GM12864 (cell line): ENCODE results near the gene FAM13C.
"Not testable (repeated sequence)": the region's sequence is repeated elsewhere in the genome, so short reads cannot be mapped to it uniquely, and the experiment has no call there.

Experiments used
- DNase-seq: peaks from one replicate; pipeline ENCODE4 v3.0.0-alpha.2; 2011; ENCODE audit warnings: low read depth
- H3K4me3 ChIP-seq: 2 replicates; pipeline ENCODE4 v1.5.1; 2011; ENCODE audit warnings: mild to moderate bottlenecking, low read depth, low read length, control low read depth
- TF ChIP-seq, protein P1 (sequence below): IDR thresholded peaks from 2 replicates; pipeline ENCODE4 v1.5.1; 2011; ENCODE audit warnings: low read depth, mild to moderate bottlenecking, moderate library complexity, low read length, control low read depth, inconsistent platforms; ENCODE audit errors: missing control alignments

The FAM13C gene

DNA sequence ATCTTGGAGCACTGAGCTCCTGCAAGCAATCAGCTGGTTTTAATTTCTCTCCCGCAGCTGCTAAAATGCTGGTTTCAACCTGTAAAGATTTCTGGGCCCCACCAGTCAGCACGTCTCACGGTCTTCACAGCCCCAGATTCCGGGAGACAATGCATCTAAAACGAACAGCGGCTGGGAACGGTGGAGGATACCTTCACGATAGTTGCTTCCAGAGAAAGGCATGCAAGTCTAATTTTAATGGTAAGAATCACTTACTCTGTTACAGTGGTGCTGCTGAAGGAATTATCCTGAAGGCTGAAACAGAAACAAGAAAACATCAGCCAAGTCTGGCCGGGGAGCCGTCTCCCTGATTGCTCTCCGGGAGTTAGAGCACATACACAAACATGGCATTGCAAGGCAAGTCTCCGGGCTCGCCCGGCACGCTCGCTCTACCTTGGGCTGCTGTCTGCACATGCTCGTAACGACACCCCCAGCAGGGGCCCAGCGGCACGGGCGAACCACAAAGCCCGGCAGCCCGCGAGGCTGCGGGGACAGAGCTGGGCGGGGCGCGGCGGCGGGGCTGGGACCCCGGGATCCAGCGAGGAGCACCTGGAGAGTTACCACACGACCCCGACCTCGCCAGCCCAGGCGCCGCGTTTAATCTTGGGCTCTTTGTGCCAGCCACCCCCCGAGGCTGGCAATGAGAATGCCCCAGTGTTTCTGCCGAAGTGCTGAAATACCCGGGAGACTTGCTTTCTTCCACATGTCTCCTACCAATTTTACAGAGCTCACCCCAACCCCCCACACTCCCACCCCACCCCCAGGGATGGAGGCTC, at the start of gene FAM13C:
Gene FAM13C (minus strand): TSS at position 406 of the 815 bp plus-strand sequence. CDS start 89 bp downstream, at position 317.
- H3K4me3 ChIP-seq = no peak within 1 kb of the TSS
- TF ChIP-seq, protein P1, sequence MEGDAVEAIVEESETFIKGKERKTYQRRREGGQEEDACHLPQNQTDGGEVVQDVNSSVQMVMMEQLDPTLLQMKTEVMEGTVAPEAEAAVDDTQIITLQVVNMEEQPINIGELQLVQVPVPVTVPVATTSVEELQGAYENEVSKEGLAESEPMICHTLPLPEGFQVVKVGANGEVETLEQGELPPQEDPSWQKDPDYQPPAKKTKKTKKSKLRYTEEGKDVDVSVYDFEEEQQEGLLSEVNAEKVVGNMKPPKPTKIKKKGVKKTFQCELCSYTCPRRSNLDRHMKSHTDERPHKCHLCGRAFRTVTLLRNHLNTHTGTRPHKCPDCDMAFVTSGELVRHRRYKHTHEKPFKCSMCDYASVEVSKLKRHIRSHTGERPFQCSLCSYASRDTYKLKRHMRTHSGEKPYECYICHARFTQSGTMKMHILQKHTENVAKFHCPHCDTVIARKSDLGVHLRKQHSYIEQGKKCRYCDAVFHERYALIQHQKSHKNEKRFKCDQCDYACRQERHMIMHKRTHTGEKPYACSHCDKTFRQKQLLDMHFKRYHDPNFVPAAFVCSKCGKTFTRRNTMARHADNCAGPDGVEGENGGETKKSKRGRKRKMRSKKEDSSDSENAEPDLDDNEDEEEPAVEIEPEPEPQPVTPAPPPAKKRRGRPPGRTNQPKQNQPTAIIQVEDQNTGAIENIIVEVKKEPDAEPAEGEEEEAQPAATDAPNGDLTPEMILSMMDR = no peak
- DNase-seq = no peak

DNA sequence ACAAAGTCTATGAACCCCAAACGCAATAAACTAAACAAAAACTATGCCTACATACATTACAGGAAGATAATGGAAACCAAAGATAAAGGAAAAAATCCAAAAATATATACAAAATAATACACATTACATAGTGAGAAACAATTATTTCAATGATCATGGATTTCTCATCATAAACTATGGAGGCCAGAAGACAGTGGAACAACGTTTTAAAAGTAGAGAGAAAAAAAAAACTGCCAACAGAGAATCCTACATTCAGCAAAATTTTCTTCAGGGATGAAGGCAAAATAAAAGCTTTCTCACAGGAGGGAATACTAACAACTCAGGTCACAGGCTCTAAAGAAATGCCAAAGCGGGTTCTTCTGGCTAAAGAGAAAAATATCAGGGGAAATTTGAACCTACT, 42.9 kb upstream of the FAM13C start:
- no peak for DNase-seq
- no peak overlapping the region for H3K4me3 ChIP-seq
- TF ChIP-seq, protein P1 = no peak

DNA sequence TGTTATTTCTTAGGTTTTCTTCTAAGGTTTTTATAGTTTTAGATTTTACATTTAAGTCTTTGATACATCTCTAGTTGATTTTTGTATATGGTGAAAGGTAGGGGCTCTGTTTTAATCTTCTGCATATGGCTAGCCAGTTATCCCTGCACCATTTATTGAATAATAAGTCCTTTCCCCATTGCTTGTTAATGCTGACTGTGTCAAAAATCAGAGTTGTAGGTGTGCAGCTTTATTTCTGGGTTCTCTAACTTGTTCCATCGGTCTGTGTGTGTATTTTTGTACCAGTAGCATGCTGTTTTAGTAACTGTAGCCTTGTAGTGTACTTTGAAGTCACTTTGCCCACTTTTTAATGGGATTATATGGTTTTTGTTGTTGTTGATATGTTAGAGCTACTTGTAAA, 37.9 kb upstream of the FAM13C start:
- TF ChIP-seq, protein P1 = no peak
- no peak for DNase-seq
- no peak overlapping the region for H3K4me3 ChIP-seq

DNA sequence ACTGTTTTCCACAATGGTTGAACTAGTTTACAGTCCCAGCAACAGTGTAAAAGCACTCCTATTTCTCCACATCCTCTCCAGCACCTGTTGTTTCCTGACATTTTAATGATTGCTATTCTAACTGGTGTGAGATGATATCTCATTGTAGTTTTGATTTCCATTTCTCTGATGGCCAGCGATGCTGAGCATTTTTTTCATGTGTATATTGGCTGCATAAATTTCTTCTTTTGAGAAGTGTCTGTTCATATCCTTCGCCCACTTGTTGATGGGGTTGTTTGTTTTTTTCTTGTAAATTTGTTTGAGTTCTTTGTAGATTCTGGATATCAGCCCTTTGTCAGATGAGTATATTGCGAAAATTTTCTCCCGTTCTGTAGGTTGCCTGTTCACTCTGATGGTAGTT, 37.0 kb upstream of the FAM13C start:
- not testable (repeated sequence) for H3K4me3 ChIP-seq, DNase-seq

DNA sequence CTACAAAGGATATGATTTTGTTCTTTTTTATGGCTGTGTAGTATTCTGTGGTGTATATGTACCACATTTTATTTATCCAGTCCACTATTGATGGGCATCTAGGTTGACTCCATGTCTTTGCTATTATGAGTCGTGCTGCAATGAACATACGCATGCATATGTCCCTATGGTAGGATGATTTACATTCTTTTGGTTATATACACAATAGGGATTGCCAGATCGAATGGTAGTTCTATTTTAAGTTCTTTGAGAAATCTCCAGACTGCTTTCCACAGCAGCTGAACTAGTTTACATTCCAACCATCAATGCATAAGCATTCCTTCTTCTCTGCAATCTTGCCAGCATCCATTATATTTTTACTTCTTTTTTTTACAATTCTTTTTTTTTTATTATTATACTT, 35.6 kb upstream of the FAM13C start:
- TF ChIP-seq, protein P1 = no peak
- no peak for DNase-seq
- H3K4me3 ChIP-seq = no peak overlapping the region

DNA sequence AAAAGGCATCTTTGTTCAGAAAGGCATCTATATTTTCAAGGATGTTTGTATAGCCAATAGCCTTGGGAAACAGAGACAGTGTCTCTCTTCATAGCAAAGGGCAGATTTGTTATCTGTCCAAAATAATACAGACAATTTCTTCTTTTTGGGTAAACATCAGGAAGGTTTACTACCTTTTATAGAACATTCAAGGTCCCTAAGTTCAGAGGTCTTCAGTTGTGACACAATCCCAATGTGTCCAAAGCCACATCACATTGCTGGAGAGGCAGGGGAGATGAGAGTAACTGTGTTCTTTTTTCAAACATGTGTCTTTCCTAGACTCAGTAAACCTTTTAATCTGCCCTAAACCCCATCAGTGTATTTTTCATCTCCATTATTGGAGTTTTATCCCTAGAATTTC, 33.6 kb upstream of the FAM13C start:
- TF ChIP-seq, protein P1 = no peak
- H3K4me3 ChIP-seq = no peak overlapping the region
- DNase-seq = no peak

DNA sequence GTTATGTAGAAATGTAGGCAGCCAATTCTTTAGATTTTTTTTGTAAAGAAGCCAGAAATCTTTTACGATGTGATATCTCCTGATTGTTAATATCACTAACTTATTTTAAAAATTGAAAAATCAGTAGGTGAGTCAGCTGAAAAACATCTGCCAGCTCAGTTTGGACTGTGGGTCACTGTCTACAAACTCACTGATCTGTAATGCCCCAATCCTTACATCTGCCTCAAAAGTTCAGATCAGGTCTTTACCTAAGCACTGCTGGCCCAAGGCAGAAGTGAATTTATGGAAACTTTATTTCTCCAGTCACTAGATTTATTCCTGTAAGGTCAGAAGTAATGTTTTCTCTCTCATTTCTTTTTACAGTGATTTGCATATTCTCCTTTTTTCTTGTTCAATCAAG, 31.0 kb upstream of the FAM13C start:
- TF ChIP-seq, protein P1 = no peak
- no peak for DNase-seq

More for the DNA sequence above, 31.0 kb upstream of the FAM13C start:
- H3K4me3 ChIP-seq = no peak overlapping the region
